Neuronal stem cell (in vitro differentiated cells): ENCODE data around the gene AMMECR1.

Source experiments
- DNase-seq: peaks from one replicate; pipeline ENCODE4 v3.0.0-alpha.2; 2013; ENCODE audit warnings: low spot score
- H2AFZ ChIP-seq: one replicate; pipeline ENCODE4 v1.6.1; 2013; ENCODE audit warnings: mild to moderate bottlenecking, low read length, inconsistent platforms
- H2AK5ac ChIP-seq: 2 replicates; pipeline ENCODE4 v1.6.1; 2013; ENCODE audit warnings: low read depth, mild to moderate bottlenecking, inconsistent platforms, low read length, moderate library complexity, mixed read lengths
- H2BK120ac ChIP-seq: 2 replicates; pipeline ENCODE4 v1.6.1; 2013; ENCODE audit warnings: low read depth, mild to moderate bottlenecking, inconsistent platforms, low read length, moderate library complexity, mixed read lengths
- H2BK12ac ChIP-seq: one replicate; pipeline ENCODE4 v1.6.1; 2013; ENCODE audit warnings: low read length, inconsistent platforms
- H2BK15ac ChIP-seq: 2 replicates; pipeline ENCODE4 v1.6.1; 2013; ENCODE audit warnings: mild to moderate bottlenecking, low read length, inconsistent platforms, mixed read lengths
- H2BK5ac ChIP-seq: one replicate; pipeline ENCODE4 v1.6.1; 2013; ENCODE audit warnings: inconsistent platforms, mild to moderate bottlenecking, low read length, moderate library complexity
- H3K14ac ChIP-seq: one replicate; pipeline ENCODE4 v1.6.1; 2013; ENCODE audit warnings: low read length, inconsistent platforms
- H3K18ac ChIP-seq: 2 replicates; pipeline ENCODE4 v1.6.1; 2013; ENCODE audit warnings: low read length, inconsistent platforms
- H3K23ac ChIP-seq: 2 replicates; pipeline ENCODE4 v1.6.1; 2013; ENCODE audit warnings: low read depth, mild to moderate bottlenecking, mixed read lengths, low read length, inconsistent platforms; ENCODE audit not compliant: poor library complexity
- H3K27ac ChIP-seq: replicated peaks from 3 replicates; pipeline ENCODE4 v1.5.1; 2013; ENCODE audit warnings: low read length, inconsistent platforms
- H3K27me3 ChIP-seq, 3 experiments: 2 replicates each; pipeline ENCODE4 v1.6.1; 2013; ENCODE audit warnings: low read length in 3 of 3, mild to moderate bottlenecking in 2 of 3, inconsistent platforms in 1 of 3, low read depth in 1 of 3, mixed read lengths in 1 of 3, moderate library complexity in 1 of 3; ENCODE audit not compliant: control insufficient read depth in 3 of 3, insufficient read depth in 3 of 3
- H3K36me3 ChIP-seq, 2 donors: replicated peaks in 1 of 2; 2 replicates each; pipeline ENCODE4 v1.6.1; 2013; ENCODE audit warnings: low read length in 2 of 2; ENCODE audit not compliant: control insufficient read depth in 2 of 2, insufficient read depth in 2 of 2
- H3K4ac ChIP-seq: 2 replicates; pipeline ENCODE4 v1.6.1; 2013; ENCODE audit warnings: inconsistent platforms, mild to moderate bottlenecking, low read length, moderate library complexity
- H3K4me1 ChIP-seq, 2 donors: 1 replicate in 1 of 2; 2 replicates in 1 of 2; pipeline ENCODE4 v1.6.1; 2013; ENCODE audit warnings: low read length in 2 of 2, low read depth in 1 of 2; ENCODE audit not compliant: control insufficient read depth in 2 of 2, insufficient read depth in 1 of 2
- H3K4me2 ChIP-seq: one replicate; pipeline ENCODE4 v1.6.1; 2013; ENCODE audit warnings: mild to moderate bottlenecking, low read length, inconsistent platforms; ENCODE audit not compliant: insufficient read depth, poor library complexity, severe bottlenecking
- H3K4me3 ChIP-seq, 2 donors: 2 replicates each; pipeline ENCODE4 v1.5.1; 2013; ENCODE audit warnings: low read length in 2 of 2, mild to moderate bottlenecking in 2 of 2, inconsistent platforms in 1 of 2, moderate library complexity in 1 of 2
- H3K79me1 ChIP-seq: one replicate; pipeline ENCODE4 v1.6.1; 2013; ENCODE audit warnings: low read depth, mild to moderate bottlenecking, inconsistent platforms, low read length, moderate library complexity
- H3K9ac ChIP-seq: one replicate; pipeline ENCODE4 v1.6.1; 2013; ENCODE audit warnings: mild to moderate bottlenecking, low read depth, low read length, inconsistent platforms; ENCODE audit not compliant: poor library complexity
- H3K9me3 ChIP-seq, 2 donors: replicated peaks in 1 of 2; 2 replicates each; pipeline versions ENCODE3 to v1.6.1; 2013; ENCODE audit warnings: low read length in 2 of 2, mild to moderate bottlenecking in 2 of 2, inconsistent platforms in 1 of 2, low read depth in 1 of 2, mixed read lengths in 1 of 2, moderate library complexity in 1 of 2; ENCODE audit not compliant: control insufficient read depth in 2 of 2, insufficient read depth in 1 of 2
- H4K8ac ChIP-seq: one replicate; pipeline ENCODE4 v1.6.1; 2013; ENCODE audit warnings: low read depth, mild to moderate bottlenecking, inconsistent platforms, low read length, moderate library complexity
- H4K91ac ChIP-seq: one replicate; pipeline ENCODE4 v1.6.1; 2013; ENCODE audit warnings: low read length, low read depth, mild to moderate bottlenecking, inconsistent platforms; ENCODE audit not compliant: poor library complexity
- WGBS, 2 donors: extraction: QIAGEN DNeasy Blood & Tissue Kit; methylation state at CpG; one replicate each; pipeline ENCODE4 v1.1.7; 2013; ENCODE audit warnings: missing lambda C conversion rate in 2 of 2, mixed read lengths in 1 of 2; ENCODE audit not compliant: insufficient read length in 2 of 2, insufficient replicate concordance in 1 of 2; ENCODE audit errors: extremely low coverage in 2 of 2; 5-methylcytosine and 5-hydroxymethylcytosine counted together

AMMECR1 gene

GRCh38 chrX:110294087-110294486 is 23.8 kb downstream of the AMMECR1 start:
- no peak overlapping the region for H3K9ac ChIP-seq
- H2AK5ac ChIP-seq, result no peak overlapping the region
- WGBS, 2 donors, result no CpG with 5 or more reads among the region's 2 CpGs
- H2BK15ac ChIP-seq, result no peak overlapping the region
- no peaks in the 10 kb centered on the region for H3K79me1 ChIP-seq
- H3K14ac ChIP-seq, result no peak overlapping the region
- no peak overlapping the region for H2BK5ac ChIP-seq
- no peak overlapping the region for H2BK12ac ChIP-seq
- H2BK120ac ChIP-seq, result no peak overlapping the region
- H3K36me3 ChIP-seq, result no peaks in the 10 kb centered on the region
- no peaks in the 10 kb centered on the region for H3K9me3 ChIP-seq
- no peak overlapping the region for H4K91ac ChIP-seq
- H3K18ac ChIP-seq, result no peak overlapping the region
- no peak overlapping the region for H4K8ac ChIP-seq
- no peak overlapping the region for H3K4me2 ChIP-seq
- H3K4me1 ChIP-seq, result no peaks in the 10 kb centered on the region
- DNase-seq, result no peak
- no peaks in the 10 kb centered on the region for H3K27me3 ChIP-seq
- no peak overlapping the region for H3K4ac ChIP-seq
- no peak overlapping the region for H3K23ac ChIP-seq
- no peak overlapping the region for H3K4me3 ChIP-seq
- H2AFZ ChIP-seq, result no peak overlapping the region
- H3K27ac ChIP-seq, result no peak overlapping the region

GRCh38 chrX:110293658-110294057 is 24.2 kb downstream of the AMMECR1 start:
- no peak overlapping the region for H4K8ac ChIP-seq
- no peak overlapping the region for H4K91ac ChIP-seq
- DNase-seq, result no peak
- H3K9me3 ChIP-seq, result no peaks in the 10 kb centered on the region
- H2AFZ ChIP-seq, result no peak overlapping the region
- H2BK5ac ChIP-seq, result no peak overlapping the region
- no peak overlapping the region for H3K4me2 ChIP-seq
- H2BK15ac ChIP-seq, result no peak overlapping the region
- no peaks in the 10 kb centered on the region for H3K36me3 ChIP-seq
- no peak overlapping the region for H3K23ac ChIP-seq
- no peak overlapping the region for H3K18ac ChIP-seq
- no peak overlapping the region for H2AK5ac ChIP-seq
- no peaks in the 10 kb centered on the region for H3K79me1 ChIP-seq
- H3K4me3 ChIP-seq, result no peak overlapping the region
- H3K27me3 ChIP-seq, result no peaks in the 10 kb centered on the region
- no peak overlapping the region for H3K4ac ChIP-seq
- no peak overlapping the region for H3K9ac ChIP-seq
- no peaks in the 10 kb centered on the region for H3K4me1 ChIP-seq
- H2BK120ac ChIP-seq, result no peak overlapping the region
- H2BK12ac ChIP-seq, result no peak overlapping the region
- H3K27ac ChIP-seq, result no peak overlapping the region
- H3K14ac ChIP-seq, result no peak overlapping the region

GRCh38 chrX:110287605-110288004 is 30.3 kb downstream of the AMMECR1 start:
- no CpG with 5 or more reads among the region's 2 CpGs for WGBS, 2 donors
- Histone ChIP-seq H3K27me3 (no peaks in the 10 kb centered on the region), H2BK15ac (no peak overlapping the region), H2AFZ (no peak overlapping the region), H2BK5ac (no peak overlapping the region), H3K79me1 (no peaks in the 10 kb centered on the region), H3K18ac (no peak overlapping the region), H3K4me3 (no peak overlapping the region), H3K4me1 (no peaks in the 10 kb centered on the region), H2BK120ac (no peak overlapping the region), H2AK5ac (no peak overlapping the region), H3K14ac (no peak overlapping the region), H2BK12ac (no peak overlapping the region), H3K23ac (no peak overlapping the region), H4K91ac (no peak overlapping the region), H3K9ac (no peak overlapping the region), H3K27ac (no peak overlapping the region), H3K9me3 (no peaks in the 10 kb centered on the region), H3K36me3 (no peaks in the 10 kb centered on the region), H3K4ac (no peak overlapping the region), H3K4me2 (no peak overlapping the region), H4K8ac (no peak overlapping the region)
- DNase-seq, result no peak

- WGBS, 2 donors, result no CpG with 5 or more reads among the region's 6 CpGs
- H2AK5ac ChIP-seq, result no peak overlapping the region
- no peak overlapping the region for H2BK15ac ChIP-seq
- H3K9me3 ChIP-seq, result no peaks in the 10 kb centered on the region
- no peak overlapping the region for H3K9ac ChIP-seq
- H3K4ac ChIP-seq, result no peak overlapping the region
- H3K14ac ChIP-seq, result no peak overlapping the region
- H4K8ac ChIP-seq, result no peak overlapping the region
- H3K27ac ChIP-seq, result no peak overlapping the region
- H3K18ac ChIP-seq, result no peak overlapping the region
- no peak overlapping the region for H4K91ac ChIP-seq
- H2BK5ac ChIP-seq, result no peak overlapping the region
- no peak overlapping the region for H3K4me2 ChIP-seq
- no peaks in the 10 kb centered on the region for H3K4me1 ChIP-seq
- H3K23ac ChIP-seq, result no peak overlapping the region
- no peak overlapping the region for H2AFZ ChIP-seq
- no peak overlapping the region for H2BK120ac ChIP-seq
- no peak overlapping the region for H3K4me3 ChIP-seq
- no peaks in the 10 kb centered on the region for H3K79me1 ChIP-seq
- H3K27me3 ChIP-seq, result no peaks in the 10 kb centered on the region
- H3K36me3 ChIP-seq, result no peaks in the 10 kb centered on the region
- H2BK12ac ChIP-seq, result no peak overlapping the region
- DNase-seq, result no peak
Measured at GRCh38 chrX:110286106-110286505, 31.8 kb downstream of the AMMECR1 start.
